ENCODE data around the gene WIPF2.

DNA sequence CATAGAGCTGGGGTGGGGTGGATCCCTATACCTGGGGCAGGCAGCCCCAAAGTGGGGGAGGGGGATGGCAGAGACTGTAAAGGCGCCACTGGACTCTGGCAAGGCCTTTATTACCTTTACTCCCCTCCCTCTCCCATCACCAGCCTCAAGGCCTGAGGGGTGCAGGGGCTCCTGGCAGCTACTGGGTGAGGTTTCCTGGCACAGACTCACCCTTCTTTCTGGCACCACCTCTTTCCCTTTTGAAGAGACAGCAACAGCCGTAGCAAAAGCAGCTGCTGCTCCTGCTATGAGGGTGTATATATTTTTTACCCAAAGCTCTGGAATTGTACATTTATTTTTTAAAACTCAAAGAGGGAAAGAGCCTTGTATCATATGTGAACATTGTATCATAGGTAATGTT is 24.3 kb upstream of the WIPF2 start:
- TF ChIP-seq ZNF274 (IDR thresholded peaks at IDR 0.05; ENCODE audit: low read depth, low read length) (no peak), POLR2AphosphoS5 (IDR thresholded peaks at IDR 0.05; ENCODE audit: low read depth, low read length) (no peak), EZH2 (IDR thresholded peaks at IDR 0.05) (no peak), SRF (IDR thresholded peaks at IDR 0.05; ENCODE audit: low read depth) (no peak), SIN3A (IDR thresholded peaks at IDR 0.05; ENCODE audit: low read depth) (no peak), CEBPB (IDR thresholded peaks at IDR 0.05; ENCODE audit: low read depth) (no peak)
- TF ChIP-seq, protein P1, sequence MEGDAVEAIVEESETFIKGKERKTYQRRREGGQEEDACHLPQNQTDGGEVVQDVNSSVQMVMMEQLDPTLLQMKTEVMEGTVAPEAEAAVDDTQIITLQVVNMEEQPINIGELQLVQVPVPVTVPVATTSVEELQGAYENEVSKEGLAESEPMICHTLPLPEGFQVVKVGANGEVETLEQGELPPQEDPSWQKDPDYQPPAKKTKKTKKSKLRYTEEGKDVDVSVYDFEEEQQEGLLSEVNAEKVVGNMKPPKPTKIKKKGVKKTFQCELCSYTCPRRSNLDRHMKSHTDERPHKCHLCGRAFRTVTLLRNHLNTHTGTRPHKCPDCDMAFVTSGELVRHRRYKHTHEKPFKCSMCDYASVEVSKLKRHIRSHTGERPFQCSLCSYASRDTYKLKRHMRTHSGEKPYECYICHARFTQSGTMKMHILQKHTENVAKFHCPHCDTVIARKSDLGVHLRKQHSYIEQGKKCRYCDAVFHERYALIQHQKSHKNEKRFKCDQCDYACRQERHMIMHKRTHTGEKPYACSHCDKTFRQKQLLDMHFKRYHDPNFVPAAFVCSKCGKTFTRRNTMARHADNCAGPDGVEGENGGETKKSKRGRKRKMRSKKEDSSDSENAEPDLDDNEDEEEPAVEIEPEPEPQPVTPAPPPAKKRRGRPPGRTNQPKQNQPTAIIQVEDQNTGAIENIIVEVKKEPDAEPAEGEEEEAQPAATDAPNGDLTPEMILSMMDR (IDR thresholded peaks at IDR 0.05 in 2 of 3, conservative IDR thresholded peaks at IDR 0.05 in 1 of 3; ENCODE audit: borderline replicate concordance in 1 of 3, insufficient read depth in 1 of 3, low read depth in 2 of 3, low read length in 2 of 3), result no peak
- TF ChIP-seq, protein P2, sequence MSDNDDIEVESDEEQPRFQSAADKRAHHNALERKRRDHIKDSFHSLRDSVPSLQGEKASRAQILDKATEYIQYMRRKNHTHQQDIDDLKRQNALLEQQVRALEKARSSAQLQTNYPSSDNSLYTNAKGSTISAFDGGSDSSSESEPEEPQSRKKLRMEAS (IDR thresholded peaks at IDR 0.05), result no peak

Measured in HCT116 (cell line).